Adrenal gland (tissue), 12 donors: Measurements from ENCODE around the gene IQGAP2. TPM values are rescaled to one million over a fixed set of nuclear protein-coding genes. Genes with fewer than 3 reads are reported as not detected.

Source experiments
- DNase-seq, 7 donors: peaks; one replicate each; pipeline ENCODE4 v3.0.0-alpha.2; 2019 to 2020
- H3K27ac ChIP-seq, 5 donors: fragments of 200-600 bp; sonication (generic) in 4 of 5; 1 replicate in 3 of 5; 2 replicates in 2 of 5; pipeline versions ENCODE4 v1.5.1 to v1.8.0; 2016 to 2020; ENCODE audit warnings: mild to moderate bottlenecking in 1 of 5
- H3K27me3 ChIP-seq: fragments of 200-600 bp; 2 replicates; pipeline ENCODE4 v1.8.0; 2021
- H3K36me3 ChIP-seq, 2 donors: fragments of 200-600 bp; replicated peaks in 1 of 2; 1 replicate in 1 of 2; 2 replicates in 1 of 2; pipeline versions ENCODE4 v1.5.1 to v1.8.0; 2018 to 2022
- H3K4me1 ChIP-seq, 2 donors: fragments of 200-600 bp; replicated peaks in 1 of 2; 1 replicate in 1 of 2; 2 replicates in 1 of 2; pipeline versions ENCODE4 v1.5.1 to v1.8.0; 2018 to 2021
- H3K4me3 ChIP-seq, 4 donors: fragments of 200-600 bp; sonication (generic) in 3 of 4; one replicate each; pipeline ENCODE4 v1.5.1; 2016 to 2018
- H3K9me3 ChIP-seq, 3 donors: fragments of 200-600 bp; sonication (generic) in 1 of 3; replicated peaks in 1 of 3; 1 replicate in 2 of 3; 2 replicates in 1 of 3; pipeline versions ENCODE4 v1.5.1 to v1.8.0; 2016 to 2021
- POLR2A ChIP-seq, 2 donors: fragments of 450-650 bp; IDR thresholded peaks; one replicate each; pipeline ENCODE4 v1.6.1; 2017; ENCODE audit warnings: antibody characterized with exemption in 2 of 2, mild to moderate bottlenecking in 2 of 2, moderate library complexity in 1 of 2
- WGBS, 4 donors: extraction: QIAGEN DNeasy Blood & Tissue Kit in 2 of 4; methylation state at CpG; one replicate each; pipeline versions ENCODE4 v1.1.5 to v1.1.7; 2013 to 2017; 5-methylcytosine and 5-hydroxymethylcytosine counted together
- intact Hi-C, 2 donors: fragments of 100-400 bp; cut with DNase I; formaldehyde crosslinking; loops; one replicate each; pipeline versions ENCODE4 v1.14.1 to v1.15.0; 2022 to 2023
- polyA plus RNA-seq, 3 donors: library from polyadenylated mRNA; stranded (reverse); fragments of 200-250 nt in 2 of 3; fragments of 350-450 nt in 1 of 3; fragmentation: Illumina TruSeq in 1 of 3; extraction: RNeasy Lipid Tissue Mini Kit (QIAGEN cat#74804) in 1 of 3; gene quantifications; one replicate each; pipeline ENCODE4 v1.2.3, GENCODE V29; 2013 to 2014
- total RNA-seq, 9 donors: library from RNA; depleted of rRNA in 4 of 9; stranded (reverse); fragments of >200 nt in 4 of 9; fragments of 120-200 nt in 1 of 9; fragmentation: NEBNext Ultra II Directional in 1 of 9; extraction: Animal tissue kit (Norgen Biotek cat#: 25700) in 1 of 9; gene quantifications; one replicate each; pipeline versions ENCODE4 v1.1.0 to v1.2.4, GENCODE V29; 2013 to 2023
- TF ChIP-seq, protein P1 (sequence below), 6 experiments: fragments of 450-650 bp in 4 of 6; fragments of 200-600 bp in 2 of 6; sonication (generic) in 1 of 6; IDR thresholded peaks; 1 replicate in 5 of 6; 2 replicates in 1 of 6; pipeline versions ENCODE4 v1.5.1 to v1.8.0; 2016 to 2021; ENCODE audit warnings: antibody characterized with exemption in 6 of 6, mild to moderate bottlenecking in 2 of 6, moderate library complexity in 1 of 6
- donor health status: healthy with polysubstance abuse.
- donor health status: Bipolar disorder and iron deficiency.
- donor health status: DM: yes; HTN: yes; CAD: no.
- donor health status: DM: no; HTN: no; CAD: no.
- donor health status: DM: no; HTN: no; CAD: no.
- donor health status: DM: yes; HTN: yes; CAD: no.

IQGAP2 gene
- total and polyA plus RNA-seq, 12 donors: 14.9 to 77.3 (median 36.1) TPM

DNA sequence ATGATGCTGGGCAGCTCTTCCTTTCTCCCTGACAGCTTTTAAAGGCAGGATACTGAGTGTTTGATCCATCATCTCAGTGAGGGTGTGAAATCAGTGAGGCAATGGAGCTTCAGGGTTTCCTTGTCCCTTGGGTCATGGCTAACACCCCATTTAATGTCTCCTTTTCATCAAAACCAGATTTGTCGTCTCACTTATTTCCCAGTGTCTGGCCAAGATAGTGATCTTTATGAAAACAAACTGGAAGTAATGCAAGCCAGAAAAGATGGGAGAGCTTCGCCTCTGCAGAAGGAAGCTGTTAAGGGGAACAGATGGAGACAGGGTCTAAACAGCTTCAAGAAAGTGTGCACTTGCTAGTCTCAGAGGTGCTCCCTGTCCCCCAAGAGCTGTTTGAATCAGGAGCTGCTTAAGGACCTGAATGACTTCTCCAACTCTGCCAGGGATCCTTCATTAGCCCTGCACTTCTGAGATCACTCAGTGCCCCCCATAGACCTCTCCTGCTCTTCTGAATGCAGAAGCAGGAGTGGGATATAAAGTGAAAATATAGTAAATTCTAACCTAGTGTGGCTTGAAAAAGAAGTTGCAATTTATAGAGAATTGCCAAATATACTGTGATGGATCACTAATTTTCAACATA is 124.0 kb downstream of the IQGAP2 start:
- intact Hi-C loops: no loop called here
- 55 to 66% (median 58%) methylated on average over 2 of the region's 2 CpGs for WGBS, 4 donors
- no peak overlapping the region for H3K4me3 ChIP-seq
- no peaks in the 10 kb centered on the region for H3K9me3 ChIP-seq
- DNase-seq: no peak
- TF ChIP-seq, protein P1, sequence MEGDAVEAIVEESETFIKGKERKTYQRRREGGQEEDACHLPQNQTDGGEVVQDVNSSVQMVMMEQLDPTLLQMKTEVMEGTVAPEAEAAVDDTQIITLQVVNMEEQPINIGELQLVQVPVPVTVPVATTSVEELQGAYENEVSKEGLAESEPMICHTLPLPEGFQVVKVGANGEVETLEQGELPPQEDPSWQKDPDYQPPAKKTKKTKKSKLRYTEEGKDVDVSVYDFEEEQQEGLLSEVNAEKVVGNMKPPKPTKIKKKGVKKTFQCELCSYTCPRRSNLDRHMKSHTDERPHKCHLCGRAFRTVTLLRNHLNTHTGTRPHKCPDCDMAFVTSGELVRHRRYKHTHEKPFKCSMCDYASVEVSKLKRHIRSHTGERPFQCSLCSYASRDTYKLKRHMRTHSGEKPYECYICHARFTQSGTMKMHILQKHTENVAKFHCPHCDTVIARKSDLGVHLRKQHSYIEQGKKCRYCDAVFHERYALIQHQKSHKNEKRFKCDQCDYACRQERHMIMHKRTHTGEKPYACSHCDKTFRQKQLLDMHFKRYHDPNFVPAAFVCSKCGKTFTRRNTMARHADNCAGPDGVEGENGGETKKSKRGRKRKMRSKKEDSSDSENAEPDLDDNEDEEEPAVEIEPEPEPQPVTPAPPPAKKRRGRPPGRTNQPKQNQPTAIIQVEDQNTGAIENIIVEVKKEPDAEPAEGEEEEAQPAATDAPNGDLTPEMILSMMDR (IDR thresholded peaks at IDR 0.05): no peak
- TF ChIP-seq POLR2A (IDR thresholded peaks at IDR 0.05): no peak
- no peaks in the 10 kb centered on the region for H3K27me3 ChIP-seq
- peak overlapping the region in 1 of 5 donors; percentile 0 for H3K27ac ChIP-seq
- H3K4me1 ChIP-seq: peaks cover 3 to 5% of the 10 kb centered on the region in 2 donors
- H3K36me3 ChIP-seq: no peaks in the 10 kb centered on the region

DNA sequence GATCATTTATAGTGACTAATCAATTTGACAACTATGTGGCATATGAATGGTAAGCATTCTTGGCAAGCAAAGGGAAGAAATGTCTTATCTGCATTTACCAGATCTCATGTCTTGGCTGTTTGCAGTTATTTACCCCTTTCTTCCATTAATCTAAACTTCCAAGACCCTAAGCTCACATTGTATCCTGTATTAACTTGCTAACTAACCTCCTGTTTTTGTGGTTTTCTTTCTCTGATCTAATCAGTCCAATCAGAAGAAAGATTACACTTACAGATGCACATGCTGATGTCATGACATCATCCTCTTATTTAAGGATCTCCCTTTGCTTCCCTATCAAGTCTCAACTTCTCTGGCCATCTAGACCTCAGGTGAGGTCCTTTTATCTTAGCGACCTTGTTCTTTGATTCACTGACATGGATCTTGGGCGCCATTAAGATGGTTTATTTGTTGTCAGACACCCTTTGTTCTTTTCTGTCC is 124.6 kb downstream of the IQGAP2 start:
- H3K36me3 ChIP-seq: no peaks in the 10 kb centered on the region
- H3K4me3 ChIP-seq: no peak overlapping the region
- peaks cover 0 to 3% of the 10 kb centered on the region in 2 donors for H3K4me1 ChIP-seq
- no peaks in the 10 kb centered on the region for H3K9me3 ChIP-seq
- H3K27me3 ChIP-seq: no peaks in the 10 kb centered on the region
- intact Hi-C loops: no loop called here
- 66 to 86% (median 80%) methylated on average over 2 of the region's 2 CpGs for WGBS, 4 donors
- no peak for TF ChIP-seq POLR2A (IDR thresholded peaks at IDR 0.05)
- TF ChIP-seq, protein P1 (IDR thresholded peaks at IDR 0.05): no peak
- no peak for DNase-seq
- no peak overlapping the region for H3K27ac ChIP-seq

- no peak overlapping the region for H3K4me3 ChIP-seq
- WGBS, 4 donors: 69 to 81% (median 72%) methylated on average over 2 of the region's 2 CpGs
- intact Hi-C loops: no loop called here
- TF ChIP-seq POLR2A (IDR thresholded peaks at IDR 0.05): no peak
- TF ChIP-seq, protein P1 (IDR thresholded peaks at IDR 0.05): no peak
- DNase-seq: no peak
- H3K27me3 ChIP-seq: no peaks in the 10 kb centered on the region
- H3K36me3 ChIP-seq: no peaks in the 10 kb centered on the region
- H3K9me3 ChIP-seq: no peaks in the 10 kb centered on the region
- H3K4me1 ChIP-seq: peaks cover 0 to 3% of the 10 kb centered on the region in 2 donors
- H3K27ac ChIP-seq: no peak overlapping the region
Measured at GRCh38 chr5:76528547-76529331, 125.7 kb downstream of the IQGAP2 start.

DNA sequence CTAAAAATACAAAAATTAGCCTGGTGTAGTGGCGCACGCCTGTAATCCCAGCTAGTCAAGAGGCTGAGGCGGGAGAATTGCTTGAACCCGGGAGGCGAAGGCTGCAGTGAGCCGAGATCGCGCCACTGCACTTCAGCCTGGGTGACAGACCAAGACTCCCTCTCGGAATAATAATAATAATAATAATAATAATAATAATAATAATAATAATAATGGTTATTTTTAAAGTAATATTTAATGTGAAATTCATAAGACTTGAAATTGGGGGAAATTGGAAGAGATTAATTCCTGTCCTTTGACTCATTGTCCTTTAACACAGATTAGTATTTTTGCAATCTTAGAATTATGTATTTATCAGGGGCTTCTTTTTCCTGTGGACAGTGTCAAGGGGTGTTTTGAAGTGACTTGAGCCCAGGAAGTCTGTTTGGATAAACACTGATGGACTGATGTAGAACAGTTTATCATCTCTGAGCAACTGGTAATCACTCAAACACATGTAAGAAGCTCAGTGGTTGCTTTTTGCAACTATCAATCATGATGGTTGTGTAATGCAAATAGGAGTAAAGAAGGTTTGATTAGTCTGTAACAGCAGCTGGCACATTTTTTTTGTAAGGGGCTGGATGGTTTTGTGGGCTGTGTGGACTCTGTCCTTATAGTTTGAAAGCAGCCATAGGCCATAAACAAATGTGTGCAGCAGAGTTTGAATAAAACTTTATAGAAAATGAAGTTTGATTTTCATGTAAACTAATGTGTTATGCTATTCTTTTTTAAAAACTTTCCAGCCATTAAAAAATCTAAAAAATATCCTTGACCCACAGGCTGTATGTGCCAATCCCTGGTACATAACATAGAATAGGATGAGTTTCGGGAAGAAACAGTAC is 126.6 kb downstream of the IQGAP2 start:
- Histone ChIP-seq H3K9me3 (no peaks in the 10 kb centered on the region), H3K36me3 (no peaks in the 10 kb centered on the region), H3K4me3 (no peak overlapping the region), H3K27me3 (no peaks in the 10 kb centered on the region), H3K4me1 (peaks cover 0 to 7% of the 10 kb centered on the region in 2 donors), H3K27ac (no peak overlapping the region)
- WGBS, 4 donors: 94 to 98% (median 95%) methylated on average over 10 of the region's 10 CpGs
- intact Hi-C loops: loop anchor here in 1 of 2 donors (10.0 kb wide), 1 partner anchor 125 kb away; the partner anchor contains the start of gene IQGAP2
- DNase-seq: no peak
- TF ChIP-seq, protein P1 (IDR thresholded peaks at IDR 0.05): no peak
- no peak for TF ChIP-seq POLR2A (IDR thresholded peaks at IDR 0.05)
